H1 (cell line): ENCODE results near the gene SPTLC3. TPM values are rescaled to one million over a fixed set of nuclear protein-coding genes. Genes with fewer than 3 reads are reported as not detected.

Experiments used
- POLR2AphosphoS5 ChIP-seq: IDR thresholded peaks from 2 replicates; pipeline ENCODE4 v1.6.1; 2011; ENCODE audit warnings: low read depth, low read length
- SIX5 ChIP-seq: IDR thresholded peaks from 2 replicates; pipeline ENCODE4 v1.6.1; 2011; ENCODE audit warnings: mild to moderate bottlenecking, low read depth, low read length
- SP4 ChIP-seq: IDR thresholded peaks from 2 replicates; pipeline ENCODE4 v1.6.1; 2012; ENCODE audit warnings: low read length, inconsistent platforms
- TEAD4 ChIP-seq: IDR thresholded peaks from 2 replicates; pipeline ENCODE4 v1.6.1; 2012; ENCODE audit warnings: low read depth, low read length, inconsistent platforms, mixed read lengths
- polyA plus RNA-seq, 7 experiments: library from polyadenylated mRNA; depleted of rRNA in 3 of 7; stranded (reverse) in 5 of 7; unstranded in 2 of 7; fragments of >200 nt in 5 of 7; fragments of 200-250 nt in 2 of 7; gene quantifications; 1 replicate in 5 of 7; 2 replicates in 1 of 7; 4 replicates in 1 of 7; pipeline versions ENCODE4 v1.2.1 to v1.2.3, GENCODE V29; 2011 to 2013; ENCODE audit warnings: missing spikeins in 2 of 7, mixed read lengths in 2 of 7
- total RNA-seq: library from RNA; stranded (reverse); fragmentation: NEBNext Ultra II Directional; extraction: Animal tissue kit (Norgen Biotek cat#: 25700); gene quantifications from 2 replicates; pipeline ENCODE4 v1.2.1, GENCODE V29; 2021

SPTLC3 gene
- total and polyA plus RNA-seq, 2 of the 8 experiments (the other 6 are each of a cell fraction or from before 2014, with no cell fraction given) = 0.23 to 0.82 TPM

GRCh38 chr20:13099676-13100075, 90.9 kb downstream of the SPTLC3 start (continued):
- TF ChIP-seq TEAD4 (no peak), SP4 (no peak), SIX5 (no peak), POLR2AphosphoS5 (no peak)
